ENCODE results near the gene GPR142.

GPR142 gene

GRCh38 chr17:74391771-74392170 is 24.5 kb downstream of the GPR142 start:
- Histone ChIP-seq H3K27ac (no peak overlapping the region), H3K36me3 (no peaks in the 10 kb centered on the region), H3K9me3 (ENCODE audit: severe bottlenecking) (peaks cover 2% of the 10 kb centered on the region), H3K4me3 (ENCODE audit: low read depth, low read length) (no peak overlapping the region), H3K27me3 (ENCODE audit: insufficient read depth, low read depth, severe bottlenecking) (no peaks in the 10 kb centered on the region)
- no peak for TF ChIP-seq CTCF (IDR thresholded peaks at IDR 0.05; ENCODE audit: low read depth, low read length)
- DNase-seq, result no peak

GRCh38 chr17:74392848-74393247 is 25.5 kb downstream of the GPR142 start:
- no peak overlapping the region for H3K27ac ChIP-seq
- DNase-seq, result no peak
- H3K4me3 ChIP-seq (ENCODE audit: low read depth, low read length), result no peak overlapping the region
- H3K36me3 ChIP-seq, result no peaks in the 10 kb centered on the region
- no peak for TF ChIP-seq CTCF (IDR thresholded peaks at IDR 0.05; ENCODE audit: low read depth, low read length)
- peaks cover 2% of the 10 kb centered on the region for H3K9me3 ChIP-seq (ENCODE audit: severe bottlenecking)
- H3K27me3 ChIP-seq (ENCODE audit: insufficient read depth, low read depth, severe bottlenecking), result no peaks in the 10 kb centered on the region

- Histone ChIP-seq H3K36me3 (no peaks in the 10 kb centered on the region), H3K4me3 (ENCODE audit: low read depth, low read length) (no peak overlapping the region), H3K27me3 (ENCODE audit: insufficient read depth, low read depth, severe bottlenecking) (no peaks in the 10 kb centered on the region), H3K27ac (no peak overlapping the region), H3K9me3 (ENCODE audit: severe bottlenecking) (peaks cover 2% of the 10 kb centered on the region)
- DNase-seq, result no peak
- TF ChIP-seq CTCF (IDR thresholded peaks at IDR 0.05; ENCODE audit: low read depth, low read length), result no peak
These were observed 26.1 kb downstream of the GPR142 start for GRCh38 chr17:74393346-74393942.

- Histone ChIP-seq H3K36me3 (no peaks in the 10 kb centered on the region), H3K9me3 (ENCODE audit: severe bottlenecking) (no peaks in the 10 kb centered on the region), H3K27me3 (ENCODE audit: insufficient read depth, low read depth, severe bottlenecking) (no peaks in the 10 kb centered on the region), H3K27ac (no peak overlapping the region), H3K4me3 (ENCODE audit: low read depth, low read length) (no peak overlapping the region)
- DNase-seq, result no peak
- TF ChIP-seq CTCF (IDR thresholded peaks at IDR 0.05; ENCODE audit: low read depth, low read length), result no peak
These were observed 27.1 kb downstream of the GPR142 start for GRCh38 chr17:74394275-74394950.

GRCh38 chr17:74394977-74395376 is 27.7 kb downstream of the GPR142 start:
- H3K36me3 ChIP-seq, result no peaks in the 10 kb centered on the region
- no peaks in the 10 kb centered on the region for H3K9me3 ChIP-seq (ENCODE audit: severe bottlenecking)
- H3K27ac ChIP-seq, result no peak overlapping the region
- TF ChIP-seq CTCF (IDR thresholded peaks at IDR 0.05; ENCODE audit: low read depth, low read length), result no peak
- no peak for DNase-seq
- no peak overlapping the region for H3K4me3 ChIP-seq (ENCODE audit: low read depth, low read length)
- no peaks in the 10 kb centered on the region for H3K27me3 ChIP-seq (ENCODE audit: insufficient read depth, low read depth, severe bottlenecking)

- H3K27ac ChIP-seq, result no peak overlapping the region
- TF ChIP-seq CTCF (IDR thresholded peaks at IDR 0.05; ENCODE audit: low read depth, low read length), result no peak
- H3K9me3 ChIP-seq (ENCODE audit: severe bottlenecking), result no peaks in the 10 kb centered on the region
- no peaks in the 10 kb centered on the region for H3K36me3 ChIP-seq
- H3K27me3 ChIP-seq (ENCODE audit: insufficient read depth, low read depth, severe bottlenecking), result no peaks in the 10 kb centered on the region
- no peak for DNase-seq
- no peak overlapping the region for H3K4me3 ChIP-seq (ENCODE audit: low read depth, low read length)
These were observed 29.3 kb downstream of the GPR142 start for GRCh38 chr17:74396567-74396966.
